22Rv1 (cell line): ENCODE data around the gene C12orf42.

Experiments used
- CTCF ChIP-seq: fragments of 450-650 bp; IDR thresholded peaks from 2 replicates; pipeline ENCODE4 v1.5.1; 2017; ENCODE audit warnings: mild to moderate bottlenecking
- ZFX ChIP-seq: fragments of 450-650 bp; IDR thresholded peaks from 2 replicates; pipeline ENCODE4 v1.6.1; 2017; ENCODE audit warnings: antibody characterized with exemption, borderline replicate concordance

- no peak for TF ChIP-seq CTCF
- no peak for TF ChIP-seq ZFX
These were observed 162.1 kb downstream of the C12orf42 start for GRCh38 chr12:103333676-103334075.
